HG03565 (cell line): ENCODE data around the gene HIGD1C.
A peak's percentile ranks its signal among the peaks of the same experiment; 100 is the strongest.
"Not testable (repeated sequence)": the region's sequence is repeated elsewhere in the genome, so short reads cannot be mapped to it uniquely, and the experiment has no call there.

ENCODE experiments used
- ATAC-seq: cut with Tn5 transposase; IDR thresholded peaks from one replicate; pipeline ENCODE4 v1.9.1; 2021; ENCODE audit warnings: mild to moderate bottlenecking, moderate library complexity; ENCODE audit not compliant: unreplicated experiment

Gene HIGD1C

DNA sequence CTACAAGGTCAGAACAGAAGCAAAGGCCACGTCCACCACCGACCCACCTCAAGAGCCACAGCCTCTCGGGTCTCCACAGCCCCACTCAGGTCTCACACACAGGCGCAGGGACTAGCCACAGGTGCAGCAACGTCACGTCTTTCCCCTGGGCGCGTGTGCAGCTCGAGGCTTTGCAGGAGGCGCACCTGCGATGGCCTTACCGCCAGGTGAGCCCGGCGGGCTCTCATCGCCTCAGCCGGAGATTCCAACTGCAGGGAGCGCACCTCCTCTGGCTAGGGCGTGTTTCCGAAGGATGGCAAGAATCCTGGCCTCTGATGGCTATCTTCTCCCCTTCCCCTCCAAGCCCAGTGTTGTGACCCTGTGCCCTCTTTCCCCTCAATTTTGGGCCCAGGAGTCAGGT, at the start of gene HIGD1C:
Gene HIGD1C, plus strand, starts transcription at position 35 of the 400 bp plus-strand sequence. CDS start 1,455 bp downstream, outside the sequence.
- no peak for ATAC-seq

DNA sequence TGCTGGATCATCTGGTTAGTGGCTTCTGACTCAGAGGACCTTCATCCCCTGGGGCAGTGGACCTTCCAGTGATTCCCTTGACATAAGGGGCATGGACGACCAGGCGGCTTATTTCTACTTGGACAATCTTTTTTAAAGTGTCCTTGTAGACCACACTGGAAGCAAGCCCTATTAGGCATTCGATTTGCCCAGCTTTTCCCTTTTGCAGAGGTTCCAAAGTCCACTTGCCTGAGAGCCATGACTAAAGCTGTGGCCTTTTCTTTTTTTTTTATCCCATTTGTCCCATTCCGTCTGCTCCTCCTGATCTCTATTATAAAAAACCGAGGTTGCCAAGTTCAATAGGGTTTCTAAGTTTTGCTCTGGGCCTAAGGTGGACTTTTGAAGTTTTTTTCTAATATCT, 43.9 kb upstream of the HIGD1C start:
- not testable (repeated sequence) for ATAC-seq

DNA sequence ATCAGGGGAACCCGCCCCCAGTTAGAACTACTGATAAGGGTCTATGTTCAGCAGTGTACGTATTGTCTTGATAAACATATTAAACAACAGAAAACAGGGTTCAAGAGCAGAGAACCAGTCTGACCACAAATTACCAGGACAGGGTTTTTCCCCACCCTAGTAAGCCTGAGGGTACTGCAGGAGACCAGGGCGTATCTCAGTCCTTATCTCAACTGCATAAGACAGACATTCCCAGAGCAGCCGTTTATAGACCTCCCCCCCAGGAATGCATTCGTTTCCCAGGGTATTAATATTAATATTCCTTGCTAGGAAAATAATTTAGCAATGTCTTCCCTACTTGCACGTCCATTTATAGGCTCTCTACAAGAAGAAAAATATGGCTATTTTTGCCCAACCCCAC, 40.0 kb upstream of the HIGD1C start:
- ATAC-seq: not testable (repeated sequence)

DNA sequence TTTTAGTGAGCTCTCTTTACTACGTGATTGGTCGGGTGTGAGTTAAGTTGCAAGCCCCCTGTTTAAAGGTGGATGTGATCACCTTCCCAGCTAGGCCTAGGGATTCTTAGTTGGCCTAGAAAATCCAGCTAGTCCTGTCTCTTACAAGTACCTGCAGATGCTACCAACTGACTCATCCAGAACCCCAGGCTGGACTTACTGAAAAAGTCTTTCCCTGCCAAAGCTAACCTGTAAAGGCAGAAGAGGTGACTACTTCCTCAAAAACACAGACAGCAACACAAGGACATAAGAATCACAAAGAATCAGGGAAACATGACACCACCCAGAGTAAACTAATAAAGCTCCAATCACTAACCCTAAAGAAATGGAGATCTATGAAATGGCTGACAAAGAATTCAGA, 39.1 kb upstream of the HIGD1C start:
- no peak for ATAC-seq

DNA sequence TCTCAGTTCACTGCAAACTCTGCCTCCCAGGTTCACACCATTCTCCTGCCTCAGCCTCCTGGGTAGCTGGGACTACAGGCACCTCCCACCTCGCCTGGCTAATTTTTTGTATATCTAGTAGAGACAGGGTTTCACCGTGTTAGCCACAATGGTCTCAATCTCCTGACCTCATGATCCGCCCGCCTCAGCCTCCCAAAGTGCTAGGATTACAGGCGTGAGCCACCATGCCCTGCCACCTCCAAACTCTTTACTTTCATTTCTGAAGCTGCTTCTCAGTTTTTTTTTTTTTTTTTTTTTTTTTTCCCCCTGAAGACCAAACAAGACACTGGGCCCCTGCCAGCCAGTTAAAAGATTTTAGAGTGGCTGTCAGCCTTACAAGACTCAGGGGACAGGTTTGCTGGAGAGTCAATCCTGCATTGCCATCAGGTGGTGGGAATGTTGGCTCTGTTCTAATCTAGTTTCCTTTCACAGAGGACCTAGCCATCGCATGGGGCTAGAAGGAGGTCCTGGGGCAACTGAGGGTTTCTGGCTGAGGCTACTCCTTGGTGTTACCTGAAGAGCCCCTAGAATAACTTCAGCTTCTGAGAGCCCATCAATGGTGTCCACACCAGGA, 37.4 kb upstream of the HIGD1C start:
- ATAC-seq: no peak

DNA sequence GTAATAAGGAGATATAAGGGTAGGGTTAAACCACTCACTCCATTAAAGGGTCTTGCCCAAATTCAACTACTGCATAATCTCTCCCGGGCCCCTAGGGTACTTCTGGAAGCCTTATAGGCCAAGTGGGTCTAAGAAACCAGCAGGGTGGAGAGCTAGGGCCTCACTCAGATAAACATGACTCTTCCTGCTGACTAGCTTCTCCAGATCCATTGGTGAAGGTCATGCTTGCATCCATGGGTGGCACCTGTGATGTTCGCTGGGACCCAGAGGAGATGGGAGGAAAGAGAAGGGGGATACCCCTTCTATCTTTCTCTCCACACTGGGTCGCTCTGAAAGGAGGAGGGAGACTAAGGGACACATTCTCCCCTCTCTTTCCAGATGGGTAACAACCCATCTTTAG, 36.1 kb upstream of the HIGD1C start:
- ATAC-seq: no peak

DNA sequence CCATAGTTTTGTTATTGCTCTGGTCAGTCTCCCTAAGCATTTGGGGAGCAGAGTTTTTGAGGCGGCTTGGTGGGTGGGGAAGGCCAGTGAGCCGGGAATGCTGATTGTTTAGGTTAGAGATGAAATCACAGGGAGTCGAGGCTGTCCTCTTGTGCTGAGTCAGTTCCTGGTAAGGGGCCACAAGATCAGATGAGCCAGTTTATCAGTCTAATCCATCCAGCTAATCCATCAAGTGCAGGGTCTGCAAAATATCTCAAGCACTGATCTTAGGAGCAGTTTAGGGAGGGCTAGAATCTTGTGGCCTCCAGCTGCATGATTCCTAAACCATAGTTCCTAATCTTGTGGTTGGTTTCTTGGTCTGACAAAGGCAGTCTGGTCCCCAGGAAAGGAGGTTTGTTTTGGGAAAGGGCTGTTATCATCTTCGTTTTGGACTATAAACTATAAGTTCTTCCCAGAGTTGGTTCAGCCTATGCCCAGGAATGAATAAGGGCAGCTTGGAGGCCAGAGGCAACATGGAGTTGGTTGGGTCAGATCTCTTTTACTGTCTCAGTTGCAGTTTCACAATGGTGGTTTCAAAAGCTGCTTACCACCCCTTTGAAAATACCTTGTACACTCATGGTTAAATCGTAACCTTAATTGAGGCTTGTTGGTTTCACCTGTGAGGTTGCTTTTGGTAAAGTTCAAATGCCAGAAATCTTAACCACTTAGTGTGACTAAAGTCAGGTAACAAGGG, 33.6 kb upstream of the HIGD1C start:
- no peak for ATAC-seq

DNA sequence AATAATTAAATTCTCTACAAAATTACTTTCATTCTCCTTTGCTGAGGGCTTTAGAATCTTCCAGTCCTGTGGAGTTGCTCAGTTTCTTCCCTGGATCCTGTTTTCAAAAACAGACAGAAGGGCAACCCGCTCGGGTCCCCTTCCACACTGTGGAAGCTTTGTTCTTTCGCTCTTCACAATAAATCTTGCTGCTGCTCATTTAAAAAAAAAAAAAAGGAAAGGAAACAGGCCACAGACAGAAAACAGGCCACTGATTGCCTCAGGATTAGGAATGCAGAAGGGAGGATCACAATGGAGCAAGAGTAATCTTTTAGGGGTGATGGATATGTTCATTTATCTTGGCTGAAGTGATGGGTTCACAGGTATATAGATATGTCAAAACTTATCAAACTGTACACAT, 29.5 kb upstream of the HIGD1C start:
- no peak for ATAC-seq

DNA sequence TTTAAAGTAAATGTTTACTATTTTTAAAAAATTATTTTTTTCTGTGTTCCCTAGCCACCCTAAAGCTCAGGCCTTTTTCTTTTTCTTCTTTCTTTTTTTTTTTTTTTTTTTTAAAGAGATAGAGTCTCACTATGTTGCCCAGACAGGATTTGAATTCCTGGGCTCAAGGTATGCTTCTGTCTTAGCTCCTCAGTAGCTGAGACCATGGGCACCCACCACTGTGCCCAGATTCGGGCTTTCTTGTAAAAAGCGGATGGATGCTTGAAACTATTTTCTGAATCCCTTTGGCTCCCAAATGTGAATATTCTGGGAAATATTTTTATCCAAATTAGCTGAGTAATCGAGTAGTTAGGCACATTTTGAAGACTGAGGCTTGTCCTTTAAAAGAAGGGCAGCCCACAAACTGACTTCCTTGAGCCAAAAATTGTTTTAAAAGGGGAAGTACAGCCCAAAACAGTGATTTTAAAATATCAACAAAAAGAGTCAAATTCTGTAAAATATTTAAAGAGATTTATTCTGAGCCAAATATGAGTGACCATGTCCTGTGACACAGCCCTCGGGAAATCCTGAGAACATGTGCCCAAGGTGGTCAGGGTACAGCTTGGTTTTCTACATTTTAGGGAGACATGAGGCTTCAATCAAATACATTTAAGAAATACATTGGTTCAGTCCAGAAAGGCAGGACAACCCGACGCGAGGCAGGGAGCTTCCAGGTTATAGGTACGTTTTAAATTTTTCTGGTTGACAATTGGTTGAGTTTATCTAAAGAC, 28.8 kb upstream of the HIGD1C start:
- no peak for ATAC-seq

DNA sequence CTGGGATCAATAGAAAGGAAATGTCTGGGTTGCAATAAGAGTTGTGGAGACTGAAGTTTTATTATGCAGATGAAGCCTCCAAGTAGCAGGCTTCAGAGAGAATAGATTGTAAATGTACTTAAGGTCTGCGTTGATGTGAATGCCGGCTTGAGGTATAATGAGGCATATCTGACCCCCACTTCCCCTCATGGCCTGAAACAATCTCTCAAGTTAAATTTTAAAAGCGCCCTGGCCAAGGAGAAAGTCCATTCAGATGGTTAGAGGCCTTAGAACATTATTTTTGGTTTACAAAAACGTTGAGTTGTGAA, 28.3 kb upstream of the HIGD1C start:
- ATAC-seq: no peak

DNA sequence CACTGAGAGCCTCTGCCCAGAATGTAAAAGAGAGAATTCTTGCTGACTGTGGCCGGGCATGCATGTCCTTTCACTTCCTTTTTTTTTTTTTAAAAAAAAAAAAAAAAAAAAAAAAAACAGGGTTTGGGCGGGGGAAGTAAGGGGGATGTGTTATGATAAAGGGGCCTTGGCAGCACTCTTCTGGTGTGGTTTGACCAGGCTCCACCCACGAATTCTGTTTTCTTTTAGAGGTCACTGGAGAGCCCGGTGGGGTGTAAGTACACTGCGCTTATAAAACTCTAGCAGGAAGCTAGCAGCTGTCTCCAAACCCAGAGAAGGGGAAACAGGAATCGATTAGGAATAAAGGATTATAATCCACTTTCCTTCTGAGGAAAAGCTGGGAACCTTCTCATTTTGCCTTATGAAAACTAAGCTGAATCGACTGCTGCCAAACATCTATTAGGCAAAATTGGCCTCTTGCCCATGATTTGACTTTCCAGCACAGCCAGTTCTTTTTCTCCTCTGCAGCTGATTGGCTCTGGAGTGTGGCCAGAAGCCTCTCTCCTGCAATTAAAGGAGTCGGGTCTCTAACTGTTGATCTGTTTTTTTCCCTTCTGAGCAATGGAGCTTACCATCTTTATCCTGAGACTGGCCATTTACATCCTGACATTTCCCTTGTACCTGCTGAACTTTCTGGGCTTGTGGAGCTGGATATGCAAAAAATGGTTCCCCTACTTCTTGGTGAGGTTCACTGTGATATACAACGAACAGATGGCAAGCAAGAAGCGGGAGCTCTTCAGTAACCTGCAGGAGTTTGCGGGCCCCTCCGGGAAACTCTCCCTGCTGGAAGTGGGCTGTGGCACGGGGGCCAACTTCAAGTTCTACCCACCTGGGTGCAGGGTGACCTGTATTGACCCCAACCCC, 27.7 kb upstream of the HIGD1C start:
- ATAC-seq: peak; percentile 74

DNA sequence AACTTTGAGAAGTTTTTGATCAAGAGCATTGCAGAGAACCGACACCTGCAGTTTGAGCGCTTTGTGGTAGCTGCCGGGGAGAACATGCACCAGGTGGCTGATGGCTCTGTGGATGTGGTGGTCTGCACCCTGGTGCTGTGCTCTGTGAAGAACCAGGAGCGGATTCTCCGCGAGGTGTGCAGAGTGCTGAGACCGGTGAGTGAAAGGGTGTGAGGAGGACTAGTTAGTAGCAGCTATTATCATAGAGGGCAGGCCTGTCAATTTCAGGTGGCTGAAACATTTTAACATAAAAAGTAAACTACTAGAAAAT, 27.0 kb upstream of the HIGD1C start:
- no peak for ATAC-seq

DNA sequence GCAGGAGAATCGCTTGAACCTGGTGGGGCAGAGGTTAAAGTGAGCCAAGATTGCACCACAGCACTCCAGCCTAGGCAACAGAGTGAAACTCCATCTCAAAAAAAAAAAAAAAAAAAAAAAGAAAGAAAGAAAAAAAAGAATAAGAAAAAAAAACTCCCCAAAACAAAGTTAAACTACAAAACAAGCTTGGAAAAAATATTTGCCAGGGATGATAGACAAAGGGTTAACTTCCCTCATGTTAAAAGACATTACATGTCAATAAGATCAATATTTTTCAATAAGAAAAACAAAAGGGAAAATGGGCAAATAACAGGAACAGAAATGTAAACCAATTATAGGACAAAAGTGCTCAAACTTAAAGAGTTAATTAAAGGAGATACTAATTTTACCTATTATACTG, 26.4 kb upstream of the HIGD1C start:
- ATAC-seq: no peak

DNA sequence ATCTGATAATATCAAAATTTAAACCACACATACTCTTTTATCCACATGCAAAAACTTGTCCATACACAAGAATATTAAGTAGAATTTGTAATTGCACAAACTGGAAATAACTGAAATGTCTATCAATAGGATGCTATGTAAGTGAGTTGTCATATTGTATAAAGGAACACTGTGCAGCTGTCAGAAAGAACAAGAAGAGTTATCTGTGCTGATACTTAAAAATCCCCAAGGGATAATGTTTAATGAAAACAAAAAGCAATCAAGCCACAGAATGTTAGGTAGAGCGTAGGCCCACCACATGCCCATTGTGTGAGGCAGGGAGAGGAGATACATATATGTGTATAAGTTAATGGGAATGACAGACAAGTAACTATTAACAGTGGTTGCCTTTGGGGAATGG, 25.9 kb upstream of the HIGD1C start:
- no peak for ATAC-seq

DNA sequence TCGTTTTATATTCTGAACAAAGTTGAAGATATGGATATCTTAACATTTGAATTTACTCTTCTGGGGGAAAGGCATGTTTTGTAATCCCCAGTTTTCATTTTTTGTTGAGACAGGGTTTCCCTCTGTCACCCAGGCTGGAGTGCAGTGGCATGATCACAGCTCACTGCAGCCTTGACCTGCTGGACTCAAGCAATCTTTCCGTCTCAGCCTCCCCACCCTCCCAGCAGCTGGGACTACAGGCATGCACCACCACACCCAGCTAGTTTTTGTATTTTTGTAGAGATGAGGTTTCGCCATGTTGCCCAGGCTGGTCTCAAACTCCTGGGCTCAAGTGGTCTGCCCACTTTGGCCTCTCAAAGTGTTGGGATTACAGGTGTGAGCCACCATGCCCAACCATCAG, 25.4 kb upstream of the HIGD1C start:
- not testable (repeated sequence) for ATAC-seq

DNA sequence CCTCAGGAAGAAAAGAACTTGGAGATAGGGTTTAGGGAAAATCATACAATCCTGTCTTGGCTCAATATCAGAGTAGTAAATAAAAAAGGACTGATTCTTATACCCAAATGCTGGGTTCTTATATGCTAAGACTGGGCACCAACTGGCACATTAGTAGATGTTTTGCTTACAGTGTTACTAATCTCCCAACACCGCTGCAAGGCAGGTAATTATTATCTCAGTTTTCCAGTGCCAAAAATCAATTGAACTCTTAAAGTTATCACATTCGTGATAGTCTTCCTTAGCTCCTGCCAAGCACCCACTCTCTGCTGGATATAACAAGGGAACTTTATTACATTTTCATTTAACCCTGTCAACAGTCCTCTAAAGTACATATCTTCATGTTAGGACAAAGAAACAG, 25.0 kb upstream of the HIGD1C start:
- no peak for ATAC-seq

DNA sequence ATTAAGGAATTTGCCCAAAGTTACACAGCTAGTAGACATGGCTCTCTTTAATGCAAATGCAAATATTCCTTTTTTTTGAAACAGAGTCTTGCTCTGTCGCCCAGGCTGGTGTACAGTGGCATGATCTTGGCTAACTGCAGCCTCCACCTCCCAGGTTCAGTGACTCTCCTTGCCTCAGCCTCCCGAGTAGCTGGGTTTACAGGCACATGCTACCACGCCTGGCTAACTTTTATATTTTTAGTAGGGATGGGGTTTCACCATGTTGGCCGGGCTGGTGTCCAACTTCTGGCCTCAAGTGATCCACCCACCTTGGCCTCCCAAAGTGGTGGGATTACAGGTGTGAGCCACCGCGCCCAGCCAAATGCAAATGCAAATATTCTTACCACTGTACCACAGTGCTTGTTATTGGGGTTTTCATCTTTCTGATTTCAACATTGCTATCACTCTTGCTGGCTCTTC, 24.5 kb upstream of the HIGD1C start:
- ATAC-seq: no peak

DNA sequence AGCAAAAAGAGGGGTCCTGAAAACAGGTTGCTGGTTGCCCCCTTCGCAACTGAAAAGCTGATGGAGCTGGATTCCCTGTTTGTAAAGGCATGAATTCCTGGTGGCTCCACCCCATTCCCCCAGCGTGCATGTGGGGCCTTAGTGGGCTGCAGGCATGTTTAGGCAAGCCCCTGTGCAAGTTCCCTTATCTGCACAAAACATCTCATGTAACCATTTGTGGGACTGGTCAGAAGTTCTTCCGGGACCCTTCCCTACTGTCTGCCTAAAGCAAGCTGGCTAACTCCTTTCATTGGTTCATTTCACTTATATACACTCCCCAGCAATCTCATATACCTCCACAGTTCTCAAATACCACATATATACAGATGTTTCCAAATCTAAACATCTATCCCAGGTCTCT, 24.0 kb upstream of the HIGD1C start:
- ATAC-seq: no peak

DNA sequence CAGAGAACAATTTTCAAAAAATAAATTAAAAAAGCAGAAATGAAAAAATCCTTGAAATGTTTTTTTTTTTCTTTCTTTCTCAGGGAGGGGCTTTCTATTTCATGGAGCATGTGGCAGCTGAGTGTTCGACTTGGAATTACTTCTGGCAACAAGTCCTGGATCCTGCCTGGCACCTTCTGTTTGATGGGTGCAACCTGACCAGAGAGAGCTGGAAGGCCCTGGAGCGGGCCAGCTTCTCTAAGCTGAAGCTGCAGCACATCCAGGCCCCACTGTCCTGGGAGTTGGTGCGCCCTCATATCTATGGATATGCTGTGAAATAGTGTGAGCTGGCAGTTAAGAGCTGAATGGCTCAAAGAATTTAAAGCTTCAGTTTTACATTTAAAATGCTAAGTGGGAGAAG, 22.5 kb upstream of the HIGD1C start:
- no peak for ATAC-seq

DNA sequence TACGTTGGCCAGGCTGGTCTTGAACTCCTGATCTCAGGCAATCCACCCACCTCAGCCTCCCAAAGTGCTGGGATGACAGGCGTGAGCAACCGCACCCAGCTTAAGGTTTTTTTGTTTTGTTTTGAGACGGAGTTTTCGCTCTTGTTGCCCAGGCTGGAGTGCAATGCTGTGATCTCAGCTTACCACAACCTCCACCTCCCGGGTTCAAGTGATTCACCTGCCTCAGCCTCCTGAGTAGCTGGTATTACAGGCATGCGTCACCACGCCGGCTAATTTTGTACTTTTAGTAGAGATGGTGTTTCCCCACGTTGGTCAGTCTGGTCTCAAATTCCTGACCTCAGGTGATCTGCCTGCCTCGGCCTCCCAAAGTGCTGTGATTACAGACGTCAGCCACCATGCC, 21.9 kb upstream of the HIGD1C start:
- not testable (repeated sequence) for ATAC-seq

DNA sequence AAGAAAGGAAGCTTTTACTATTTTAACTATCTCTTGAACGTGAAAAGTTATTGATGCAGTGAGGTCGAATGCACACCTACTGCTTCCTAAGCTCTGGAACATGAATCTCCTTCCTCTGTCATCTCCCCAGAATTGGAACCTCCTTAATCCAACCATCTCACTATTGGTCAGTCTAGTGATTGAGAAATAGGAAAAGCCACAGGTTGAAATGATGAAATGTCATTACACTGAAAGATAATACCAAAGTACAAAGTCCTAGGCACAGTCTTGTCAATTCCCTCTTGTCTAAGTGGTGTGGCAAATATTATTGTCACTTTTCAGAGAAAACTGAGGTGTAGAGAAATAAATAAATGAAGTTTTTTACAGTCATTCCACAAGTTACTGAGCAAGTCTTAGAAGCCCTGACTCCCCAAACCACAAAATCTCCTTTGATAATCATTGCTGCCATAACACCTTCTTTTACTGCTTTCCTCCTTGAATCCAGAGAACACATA, 19.5 kb upstream of the HIGD1C start:
- ATAC-seq: no peak
